CD14-positive monocyte (primary cell): ENCODE results near the gene ALOX15. TPM values are rescaled to one million over a fixed set of nuclear protein-coding genes. Genes with fewer than 3 reads are reported as not detected.

Experiments used
- DNase-seq, 3 donors: peaks; one replicate each; pipeline ENCODE4 v3.0.0-alpha.2; 2011 to 2022
- H2AFZ ChIP-seq: 2 replicates; pipeline ENCODE4 v1.6.0; 2012; ENCODE audit warnings: mild to moderate bottlenecking, low read depth, low read length, inconsistent platforms; ENCODE audit not compliant: insufficient read depth, poor library complexity, severe bottlenecking
- H3K27ac ChIP-seq, 2 donors: 1 replicate in 1 of 2; 2 replicates in 1 of 2; pipeline ENCODE4 v1.5.1; 2012 to 2013; ENCODE audit warnings: low read length in 2 of 2, control low read depth in 1 of 2, inconsistent platforms in 1 of 2, low read depth in 1 of 2, mild to moderate bottlenecking in 1 of 2
- H3K27me3 ChIP-seq, 2 donors: one replicate each; pipeline versions ENCODE4 v1.6.0 to v1.6.1; 2011 to 2013; ENCODE audit warnings: low read length in 2 of 2; ENCODE audit not compliant: control insufficient read depth in 2 of 2, insufficient read depth in 2 of 2
- H3K36me3 ChIP-seq, 2 donors: replicated peaks in 1 of 2; 1 replicate in 1 of 2; 2 replicates in 1 of 2; pipeline versions ENCODE4 v1.5.1 to v1.6.1; 2012 to 2013; ENCODE audit warnings: low read length in 2 of 2, control low read depth in 1 of 2, inconsistent platforms in 1 of 2, mild to moderate bottlenecking in 1 of 2; ENCODE audit not compliant: insufficient read depth in 2 of 2, control insufficient read depth in 1 of 2
- H3K4me1 ChIP-seq, 2 donors: 1 replicate in 1 of 2; 2 replicates in 1 of 2; pipeline versions ENCODE4 v1.5.1 to v1.6.1; 2012 to 2013; ENCODE audit warnings: low read length in 2 of 2, control low read depth in 1 of 2, inconsistent platforms in 1 of 2, mild to moderate bottlenecking in 1 of 2, moderate library complexity in 1 of 2; ENCODE audit not compliant: insufficient read depth in 2 of 2, control insufficient read depth in 1 of 2
- H3K4me2 ChIP-seq: replicated peaks from 2 replicates; pipeline ENCODE3; 2012; ENCODE audit warnings: low read length, moderate library complexity, mild to moderate bottlenecking; ENCODE audit not compliant: poor library complexity, severe bottlenecking; ENCODE audit errors: extremely low read depth
- H3K4me3 ChIP-seq, 3 experiments: fragments of 200-600 bp in 1 of 3; sonication (generic) in 1 of 3; replicated peaks in 1 of 3; 1 replicate in 2 of 3; 2 replicates in 1 of 3; pipeline ENCODE4 v1.5.1; 2011 to 2013; ENCODE audit warnings: low read length in 3 of 3, mild to moderate bottlenecking in 3 of 3, control low read depth in 2 of 3, low read depth in 2 of 3, inconsistent platforms in 1 of 3, moderate library complexity in 1 of 3
- H3K79me2 ChIP-seq: 2 replicates; pipeline ENCODE4 v1.6.0; 2012; ENCODE audit warnings: mild to moderate bottlenecking, control low read depth, inconsistent platforms, low read length, moderate library complexity; ENCODE audit not compliant: insufficient read depth
- H3K9ac ChIP-seq: 2 replicates; pipeline ENCODE4 v1.6.0; 2017; ENCODE audit warnings: low read length, mild to moderate bottlenecking; ENCODE audit not compliant: insufficient read depth, poor library complexity, severe bottlenecking
- H3K9me3 ChIP-seq, 2 donors: replicated peaks in 1 of 2; 1 replicate in 1 of 2; 2 replicates in 1 of 2; pipeline versions ENCODE4 v1.5.1 to v1.6.1; 2012 to 2013; ENCODE audit warnings: low read length in 2 of 2, control low read depth in 1 of 2; ENCODE audit not compliant: control insufficient read depth in 1 of 2, insufficient read depth in 1 of 2
- H4K20me1 ChIP-seq: 2 replicates; pipeline ENCODE4 v1.6.0; 2012; ENCODE audit warnings: mild to moderate bottlenecking, low read length, control low read depth, moderate library complexity; ENCODE audit not compliant: insufficient read depth
- H3K27ac Mint-ChIP-seq, 7 donors: one replicate each; pipeline ENCODE4 v1.8.0; 2020; ENCODE audit warnings: mild to moderate bottlenecking in 7 of 7, mixed read lengths in 7 of 7, moderate library complexity in 6 of 7, inconsistent platforms in 2 of 7
- H3K27me3 Mint-ChIP-seq, 3 donors: one replicate each; pipeline ENCODE4 v1.8.0; 2021 to 2022; ENCODE audit warnings: low read depth in 3 of 3, mild to moderate bottlenecking in 3 of 3, mixed read lengths in 3 of 3, moderate library complexity in 3 of 3, inconsistent platforms in 1 of 3
- H3K36me3 Mint-ChIP-seq, 2 donors: one replicate each; pipeline ENCODE4 v1.8.0; 2020; ENCODE audit warnings: mixed read lengths in 2 of 2, inconsistent platforms in 1 of 2, mild to moderate bottlenecking in 1 of 2
- H3K4me1 Mint-ChIP-seq: one replicate; pipeline ENCODE4 v1.8.0; 2020; ENCODE audit warnings: mild to moderate bottlenecking, mixed read lengths
- H3K4me3 Mint-ChIP-seq, 2 donors: one replicate each; pipeline ENCODE4 v1.8.0; 2020; ENCODE audit warnings: mild to moderate bottlenecking in 2 of 2, mixed read lengths in 2 of 2, moderate library complexity in 1 of 2
- H3K9me3 Mint-ChIP-seq, 7 donors: one replicate each; pipeline ENCODE4 v1.8.0; 2020 to 2022; ENCODE audit warnings: mixed read lengths in 7 of 7, mild to moderate bottlenecking in 6 of 7, moderate library complexity in 6 of 7, inconsistent platforms in 2 of 7
- WGBS: methylation state at CpG from one replicate; pipeline ENCODE4 v1.1.5; 2013; ENCODE audit warnings: missing lambda C conversion rate; ENCODE audit not compliant: insufficient coverage; 5-methylcytosine and 5-hydroxymethylcytosine counted together
- intact Hi-C, 2 donors: fragments of 100-400 bp; cut with micrococcal nuclease; formaldehyde crosslinking; loops; one replicate each; pipeline versions ENCODE4 v1.15.0 to v1.15.1; 2023
- polyA plus RNA-seq, 3 donors: library from polyadenylated mRNA; depleted of rRNA in 1 of 3; unstranded in 2 of 3; stranded (reverse) in 1 of 3; fragments of 300-500 nt in 2 of 3; fragments of >200 nt in 1 of 3; fragmentation: Illumina TruSeq in 2 of 3; gene quantifications; 1 replicate in 2 of 3; 2 replicates in 1 of 3; pipeline ENCODE4 v1.2.3, GENCODE V29; 2012 to 2021
- TF ChIP-seq, protein P1 (sequence below): fragments of 200-600 bp; IDR thresholded peaks from one replicate; pipeline ENCODE4 v1.8.0; 2022; ENCODE audit warnings: antibody characterized with exemption, mild to moderate bottlenecking

The ALOX15 gene
- polyA plus RNA-seq, 3 donors = 0.05 to 0.13 TPM; not detected in 1

DNA sequence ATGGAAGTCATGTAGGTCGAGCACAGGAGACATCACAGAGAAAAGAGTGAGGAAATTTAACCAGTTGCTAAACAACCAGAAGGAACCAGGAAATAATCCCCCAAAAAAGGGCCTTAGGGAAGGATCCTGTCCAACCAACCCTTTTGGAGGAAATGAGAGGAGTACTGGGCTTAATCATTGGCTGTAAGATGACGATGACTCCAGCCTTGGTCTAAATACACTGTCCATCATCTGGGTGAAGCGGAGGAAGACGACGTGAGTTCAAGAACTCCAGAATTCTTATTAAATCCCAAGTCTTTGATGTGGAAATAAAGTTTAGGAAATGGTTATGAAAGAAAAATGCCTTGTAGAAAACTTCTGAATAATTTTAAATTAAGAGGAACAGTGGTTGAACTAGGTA is 11.5 kb upstream of the ALOX15 start:
- H3K36me3 ChIP-seq = no peaks in the 10 kb centered on the region
- intact Hi-C loops = no loop called here
- no peak overlapping the region for H3K27ac ChIP-seq
- no peaks in the 10 kb centered on the region for H3K27me3 ChIP-seq
- peaks cover 18 to 27% of the 10 kb centered on the region in 2 donors for H3K4me1 ChIP-seq
- H3K36me3 Mint-ChIP-seq = no peaks in the 10 kb centered on the region
- no peak overlapping the region for H3K4me2 ChIP-seq
- H4K20me1 ChIP-seq = no peaks in the 10 kb centered on the region
- TF ChIP-seq, protein P1, sequence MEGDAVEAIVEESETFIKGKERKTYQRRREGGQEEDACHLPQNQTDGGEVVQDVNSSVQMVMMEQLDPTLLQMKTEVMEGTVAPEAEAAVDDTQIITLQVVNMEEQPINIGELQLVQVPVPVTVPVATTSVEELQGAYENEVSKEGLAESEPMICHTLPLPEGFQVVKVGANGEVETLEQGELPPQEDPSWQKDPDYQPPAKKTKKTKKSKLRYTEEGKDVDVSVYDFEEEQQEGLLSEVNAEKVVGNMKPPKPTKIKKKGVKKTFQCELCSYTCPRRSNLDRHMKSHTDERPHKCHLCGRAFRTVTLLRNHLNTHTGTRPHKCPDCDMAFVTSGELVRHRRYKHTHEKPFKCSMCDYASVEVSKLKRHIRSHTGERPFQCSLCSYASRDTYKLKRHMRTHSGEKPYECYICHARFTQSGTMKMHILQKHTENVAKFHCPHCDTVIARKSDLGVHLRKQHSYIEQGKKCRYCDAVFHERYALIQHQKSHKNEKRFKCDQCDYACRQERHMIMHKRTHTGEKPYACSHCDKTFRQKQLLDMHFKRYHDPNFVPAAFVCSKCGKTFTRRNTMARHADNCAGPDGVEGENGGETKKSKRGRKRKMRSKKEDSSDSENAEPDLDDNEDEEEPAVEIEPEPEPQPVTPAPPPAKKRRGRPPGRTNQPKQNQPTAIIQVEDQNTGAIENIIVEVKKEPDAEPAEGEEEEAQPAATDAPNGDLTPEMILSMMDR = no peak
- H3K9me3 Mint-ChIP-seq = peaks cover 3 to 8% (median 6%) of the 10 kb centered on the region in 7 donors
- no peak overlapping the region for H3K4me3 Mint-ChIP-seq
- no peak for DNase-seq
- peaks cover 30% of the 10 kb centered on the region for H3K4me1 Mint-ChIP-seq
- H2AFZ ChIP-seq = no peak overlapping the region
- no peak overlapping the region for H3K27ac Mint-ChIP-seq
- H3K27me3 Mint-ChIP-seq = peaks cover 2 to 12% (median 3%) of the 10 kb centered on the region in 3 donors
- no peak overlapping the region for H3K4me3 ChIP-seq
- no peak overlapping the region for H3K9ac ChIP-seq
- peaks cover 0 to 5% of the 10 kb centered on the region in 2 donors for H3K9me3 ChIP-seq
- 100% methylated on average over 1 of the region's 5 CpGs for WGBS
- H3K79me2 ChIP-seq = no peaks in the 10 kb centered on the region

DNA sequence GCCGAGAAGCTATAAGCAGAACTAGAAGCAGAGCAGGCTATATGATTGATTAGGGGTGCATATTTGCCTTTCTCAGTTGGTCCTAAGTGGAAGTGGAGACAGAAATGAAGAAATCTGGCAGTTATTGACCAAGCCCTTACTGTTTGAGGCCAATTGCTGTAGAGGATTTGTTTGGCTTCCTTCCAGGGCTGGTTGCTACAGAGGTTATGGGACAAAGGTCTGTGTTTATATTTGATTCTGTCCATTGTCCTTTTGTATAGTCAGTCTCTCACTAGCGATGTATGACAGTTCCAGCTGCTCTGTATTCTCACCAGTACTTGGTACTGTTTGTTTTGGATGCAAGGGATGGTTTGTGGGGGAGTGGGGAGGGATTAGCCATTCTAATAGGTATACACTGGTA is 7.3 kb upstream of the ALOX15 start:
- H3K27me3 ChIP-seq = peaks cover 7 to 13% of the 10 kb centered on the region in 2 donors
- no peak overlapping the region for H3K9ac ChIP-seq
- H3K4me3 ChIP-seq = no peak overlapping the region
- peak overlapping the region; percentile 25 to 46 for H3K4me3 Mint-ChIP-seq
- H3K4me2 ChIP-seq = no peak overlapping the region
- H3K79me2 ChIP-seq = no peaks in the 10 kb centered on the region
- H2AFZ ChIP-seq = peak overlapping the region; percentile 37
- peaks cover 32 to 39% of the 10 kb centered on the region in 2 donors for H3K4me1 ChIP-seq
- WGBS = 20% methylated on average over 2 of the region's 2 CpGs
- peak in 1 of 3 donors; percentile 5 for DNase-seq
- H4K20me1 ChIP-seq = no peaks in the 10 kb centered on the region
- intact Hi-C loops = no loop called here
- H3K36me3 ChIP-seq = no peaks in the 10 kb centered on the region
- H3K36me3 Mint-ChIP-seq = no peaks in the 10 kb centered on the region
- H3K27ac ChIP-seq = no peak overlapping the region
- H3K27ac Mint-ChIP-seq = no peak overlapping the region
- H3K27me3 Mint-ChIP-seq = peaks cover 12 to 22% (median 19%) of the 10 kb centered on the region in 3 donors
- H3K9me3 Mint-ChIP-seq = peaks cover 0 to 12% (median 8%) of the 10 kb centered on the region in 7 donors
- H3K9me3 ChIP-seq = peaks cover 0 to 10% of the 10 kb centered on the region in 2 donors
- TF ChIP-seq, protein P1 = no peak
- H3K4me1 Mint-ChIP-seq = peaks cover 53% of the 10 kb centered on the region
